CD4-positive, alpha-beta T cell (primary cell): ENCODE measurements around the gene PPP1R9B. TPM values are rescaled to one million over a fixed set of nuclear protein-coding genes. Genes with fewer than 3 reads are reported as not detected.

Source experiments
- ATAC-seq: fragments of 200-7000 bp; cut with Tn5 transposase; one replicate; pipeline ENCODE4 v1.10.0; 2022; ENCODE audit warnings: mild to moderate bottlenecking; ENCODE audit not compliant: poor library complexity
- CTCF ChIA-PET: fragments of 350-600 bp; sonication (Branson Sonifier 250); formaldehyde crosslinking; loops from one replicate; lab custom pipeline; 2021; ENCODE audit warnings: antibody characterized with exemption, inconsistent platforms; lab: Charles Lee
- POLR2A ChIA-PET: fragments of 350-600 bp; sonication (Branson Sonifier 250); formaldehyde crosslinking; loops from one replicate; lab custom pipeline; 2021; ENCODE audit warnings: antibody characterized with exemption, inconsistent platforms; lab: Charles Lee
- DNase-seq, 14 experiments: peaks; one replicate each; pipeline ENCODE4 v3.0.0-alpha.2; 2013 to 2020; ENCODE audit warnings: mixed read lengths in 2 of 14
- H3K27ac ChIP-seq, 2 donors: one replicate each; pipeline versions ENCODE4 v1.5.1 to v1.7.0; 2013; ENCODE audit warnings: low read length in 2 of 2, low read depth in 1 of 2, mild to moderate bottlenecking in 1 of 2
- H3K27me3 ChIP-seq, 2 experiments: 1 replicate in 1 of 2; 2 replicates in 1 of 2; pipeline versions ENCODE4 v1.6.1 to v1.7.0; 2013; ENCODE audit warnings: low read length in 2 of 2, control low read depth in 1 of 2, mild to moderate bottlenecking in 1 of 2, moderate library complexity in 1 of 2; ENCODE audit not compliant: insufficient read depth in 2 of 2, control insufficient read depth in 1 of 2
- H3K36me3 ChIP-seq: one replicate; pipeline ENCODE4 v1.6.1; 2013; ENCODE audit warnings: low read length, control low read depth; ENCODE audit not compliant: insufficient read depth
- H3K4me1 ChIP-seq: one replicate; pipeline ENCODE4 v1.6.1; 2013; ENCODE audit warnings: low read length, control low read depth; ENCODE audit not compliant: insufficient read depth
- H3K4me3 ChIP-seq: one replicate; pipeline ENCODE4 v1.5.1; 2013; ENCODE audit warnings: mild to moderate bottlenecking, low read length, moderate library complexity
- H3K9me3 ChIP-seq, 2 experiments: 1 replicate in 1 of 2; 2 replicates in 1 of 2; pipeline versions ENCODE4 v1.6.1 to v1.7.0; 2013; ENCODE audit warnings: low read length in 2 of 2, mild to moderate bottlenecking in 2 of 2, control low read depth in 1 of 2, moderate library complexity in 1 of 2; ENCODE audit not compliant: control insufficient read depth in 1 of 2, insufficient read depth in 1 of 2
- H3K27ac Mint-ChIP-seq: one replicate; pipeline ENCODE4 v1.8.0; 2020; ENCODE audit warnings: mixed read lengths
- H3K27me3 Mint-ChIP-seq: one replicate; pipeline ENCODE4 v1.8.0; 2021; ENCODE audit warnings: mixed read lengths
- H3K36me3 Mint-ChIP-seq: one replicate; pipeline ENCODE4 v1.8.0; 2021; ENCODE audit warnings: low read depth, mixed read lengths
- H3K4me1 Mint-ChIP-seq: one replicate; pipeline ENCODE4 v1.8.0; 2021; ENCODE audit warnings: low read depth, mixed read lengths
- H3K4me3 Mint-ChIP-seq: one replicate; pipeline ENCODE4 v1.8.0; 2020; ENCODE audit warnings: mild to moderate bottlenecking, mixed read lengths
- H3K9me3 Mint-ChIP-seq: one replicate; pipeline ENCODE4 v1.8.0; 2020; ENCODE audit warnings: mixed read lengths
- intact Hi-C, 2 experiments: fragments of 100-400 bp; cut with DNase I in 1 of 2; cut with micrococcal nuclease in 1 of 2; formaldehyde crosslinking; loops; one replicate each; pipeline versions ENCODE4 v1.15.1 to v1.9.0; 2023 to 2025; cut with DNase I, micrococcal nuclease
- total RNA-seq, 174 experiments: library from RNA in 2 of 174; stranded (reverse) in 2 of 174; gene quantifications; one replicate each; pipeline ENCODE4 v1.2.3 and lab custom pipeline; 2021 to 2026
- TF ChIP-seq, protein P1 (sequence below): fragments of 200-600 bp; IDR thresholded peaks from one replicate; pipeline ENCODE4 v1.8.0; 2022; ENCODE audit warnings: antibody characterized with exemption, mild to moderate bottlenecking

PPP1R9B gene
- total RNA-seq, 2 experiments from 2014 or later = 53.4 to 55.7 TPM

DNA sequence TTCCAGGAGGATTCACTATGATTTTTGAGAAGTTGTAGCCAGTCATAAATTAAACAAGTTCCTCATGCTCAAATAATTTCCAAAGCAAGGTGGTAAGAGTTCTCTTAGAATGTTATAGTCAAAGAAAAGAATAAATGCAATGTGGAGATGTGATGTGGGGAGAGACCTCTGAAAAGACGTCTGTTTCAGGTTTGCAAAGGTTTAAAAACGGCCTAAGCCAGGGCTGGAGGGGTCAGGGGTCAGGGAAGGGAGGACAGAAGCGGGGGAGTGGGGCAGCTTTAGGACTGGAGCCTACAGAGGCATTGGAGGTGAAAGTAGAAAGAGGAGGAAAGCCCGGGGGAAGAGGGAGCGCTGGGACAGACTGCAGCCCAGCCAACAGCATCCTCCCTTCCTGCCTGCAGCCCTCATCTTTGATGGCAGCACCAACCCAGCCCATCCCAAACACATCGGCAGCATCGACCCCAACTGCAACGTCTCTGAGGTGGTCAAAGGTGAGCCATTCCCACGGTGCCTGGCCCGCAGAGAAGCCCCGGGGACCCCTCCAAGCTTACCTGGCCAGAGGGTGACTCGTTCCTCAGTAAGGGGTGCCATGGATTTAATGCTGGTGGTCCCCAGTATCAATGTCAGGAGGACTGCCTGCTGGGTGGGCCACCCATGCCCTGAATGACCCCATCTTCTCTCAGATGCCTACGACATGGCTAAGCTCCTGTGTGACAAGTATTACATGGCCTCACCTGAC is 43.9 kb downstream of the PPP1R9B start:
- H3K4me1 ChIP-seq = no peaks in the 10 kb centered on the region
- H3K4me1 Mint-ChIP-seq = no peaks in the 10 kb centered on the region
- H3K27me3 Mint-ChIP-seq = no peaks in the 10 kb centered on the region
- H3K27me3 ChIP-seq = no peaks in the 10 kb centered on the region
- H3K36me3 Mint-ChIP-seq = peaks cover 38% of the 10 kb centered on the region
- H3K9me3 Mint-ChIP-seq = no peaks in the 10 kb centered on the region
- no peaks in the 10 kb centered on the region for H3K9me3 ChIP-seq
- no peak for DNase-seq
- TF ChIP-seq, protein P1, sequence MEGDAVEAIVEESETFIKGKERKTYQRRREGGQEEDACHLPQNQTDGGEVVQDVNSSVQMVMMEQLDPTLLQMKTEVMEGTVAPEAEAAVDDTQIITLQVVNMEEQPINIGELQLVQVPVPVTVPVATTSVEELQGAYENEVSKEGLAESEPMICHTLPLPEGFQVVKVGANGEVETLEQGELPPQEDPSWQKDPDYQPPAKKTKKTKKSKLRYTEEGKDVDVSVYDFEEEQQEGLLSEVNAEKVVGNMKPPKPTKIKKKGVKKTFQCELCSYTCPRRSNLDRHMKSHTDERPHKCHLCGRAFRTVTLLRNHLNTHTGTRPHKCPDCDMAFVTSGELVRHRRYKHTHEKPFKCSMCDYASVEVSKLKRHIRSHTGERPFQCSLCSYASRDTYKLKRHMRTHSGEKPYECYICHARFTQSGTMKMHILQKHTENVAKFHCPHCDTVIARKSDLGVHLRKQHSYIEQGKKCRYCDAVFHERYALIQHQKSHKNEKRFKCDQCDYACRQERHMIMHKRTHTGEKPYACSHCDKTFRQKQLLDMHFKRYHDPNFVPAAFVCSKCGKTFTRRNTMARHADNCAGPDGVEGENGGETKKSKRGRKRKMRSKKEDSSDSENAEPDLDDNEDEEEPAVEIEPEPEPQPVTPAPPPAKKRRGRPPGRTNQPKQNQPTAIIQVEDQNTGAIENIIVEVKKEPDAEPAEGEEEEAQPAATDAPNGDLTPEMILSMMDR = no peak
- H3K4me3 ChIP-seq = no peak overlapping the region
- ATAC-seq = no peak
- no peak overlapping the region for H3K27ac Mint-ChIP-seq
- ChIA-PET POLR2A (interaction anchor here (1.5 kb wide), 1 partner anchor 11 kb away, joined by 4 read pairs; no protein-coding TSS in a partner anchor), CTCF (interaction anchor here (1.1 kb wide), 1 partner anchor 12 kb away, joined by 4 read pairs; no protein-coding TSS in a partner anchor)
- intact Hi-C loops = no loop called here
- no peak overlapping the region for H3K4me3 Mint-ChIP-seq
- no peak overlapping the region for H3K27ac ChIP-seq
- peaks cover 41% of the 10 kb centered on the region for H3K36me3 ChIP-seq

DNA sequence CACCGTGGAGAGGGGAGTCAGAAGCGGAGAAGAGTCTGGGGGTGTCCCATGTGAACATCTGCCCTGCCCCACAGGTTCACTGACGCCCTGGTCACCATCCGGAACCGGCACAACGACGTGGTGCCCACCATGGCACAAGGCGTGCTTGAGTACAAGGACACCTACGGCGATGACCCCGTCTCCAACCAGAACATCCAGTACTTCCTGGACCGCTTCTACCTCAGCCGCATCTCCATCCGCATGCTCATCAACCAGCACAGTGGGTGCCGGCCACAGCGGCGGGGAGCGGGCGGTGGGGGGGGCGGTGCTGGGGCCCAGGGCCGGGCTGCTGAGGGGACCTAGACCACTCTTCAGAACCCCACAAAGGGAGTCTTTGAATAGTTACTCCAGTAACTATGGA is 44.7 kb downstream of the PPP1R9B start:
- intact Hi-C loops = no loop called here
- Histone ChIP-seq H3K36me3 (peaks cover 41% of the 10 kb centered on the region), H3K4me3 (no peak overlapping the region), H3K9me3 (no peaks in the 10 kb centered on the region), H3K4me1 (no peaks in the 10 kb centered on the region), H3K27me3 (no peaks in the 10 kb centered on the region), H3K27ac (no peak overlapping the region)
- Mint-ChIP-seq H3K9me3 (no peaks in the 10 kb centered on the region), H3K4me1 (peaks cover under 1% of the 10 kb centered on the region), H3K4me3 (no peak overlapping the region), H3K36me3 (peaks cover 39% of the 10 kb centered on the region), H3K27ac (no peak overlapping the region), H3K27me3 (no peaks in the 10 kb centered on the region)
- DNase-seq = no peak
- TF ChIP-seq, protein P1 = no peak
- ChIA-PET POLR2A (no interaction called here), CTCF (no interaction called here)
- ATAC-seq = no peak

DNA sequence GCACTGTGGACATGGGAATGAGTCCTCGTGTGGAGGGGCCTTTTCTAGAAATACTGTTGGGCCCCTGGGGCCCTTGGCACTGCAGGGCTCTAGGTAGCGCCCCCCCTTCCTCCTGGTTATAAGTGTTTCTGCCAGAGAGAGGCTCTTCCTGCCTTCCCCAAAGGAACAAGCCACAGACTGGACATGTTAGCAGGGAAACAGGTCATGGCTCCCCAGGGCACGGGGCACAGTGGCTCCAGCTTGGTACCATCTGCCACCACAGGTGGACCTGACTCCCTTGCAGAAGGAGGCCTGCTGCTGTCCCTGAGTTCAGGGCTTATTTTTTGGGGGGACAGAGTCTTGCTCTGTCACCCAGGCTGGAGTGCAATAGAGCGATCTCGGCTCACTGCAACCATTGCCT is 46.5 kb downstream of the PPP1R9B start:
- H3K36me3 ChIP-seq = peaks cover 47% of the 10 kb centered on the region
- no peak overlapping the region for H3K4me3 Mint-ChIP-seq
- ChIA-PET CTCF (interaction anchor here (1.7 to 2.4 kb wide), 2 partner anchors 10 to 11 kb away, joined by 4 to 9 read pairs; no protein-coding TSS in a partner anchor), POLR2A (interaction anchor here (1.2 kb wide), 1 partner anchor 10 kb away, joined by 4 read pairs; no protein-coding TSS in a partner anchor)
- no peak overlapping the region for H3K27ac ChIP-seq
- H3K36me3 Mint-ChIP-seq = peaks cover 48% of the 10 kb centered on the region
- TF ChIP-seq, protein P1 = no peak
- intact Hi-C loops = no loop called here
- H3K9me3 Mint-ChIP-seq = no peaks in the 10 kb centered on the region
- no peaks in the 10 kb centered on the region for H3K4me1 ChIP-seq
- no peak overlapping the region for H3K4me3 ChIP-seq
- no peaks in the 10 kb centered on the region for H3K27me3 Mint-ChIP-seq
- no peaks in the 10 kb centered on the region for H3K9me3 ChIP-seq
- no peaks in the 10 kb centered on the region for H3K27me3 ChIP-seq
- peaks cover 12% of the 10 kb centered on the region for H3K4me1 Mint-ChIP-seq
- no peak overlapping the region for H3K27ac Mint-ChIP-seq
- DNase-seq = no peak
- ATAC-seq = no peak
